HepG2 (cell line): ENCODE data around the gene NFS1. TPM values are rescaled to one million over a fixed set of nuclear protein-coding genes. Genes with fewer than 3 reads are reported as not detected.

Source experiments
- CCDC6 ChIP-seq: sonication (generic); formaldehyde crosslinking; IDR thresholded peaks from 2 replicates; pipeline ENCODE4 v1.8.1; 2022; ENCODE audit warnings: mild to moderate bottlenecking, missing genetic modification reagents, moderate library complexity
- E2F1 ChIP-seq: sonication (generic); formaldehyde crosslinking; IDR thresholded peaks from 2 replicates; pipeline ENCODE4 v1.5.0; 2020; ENCODE audit warnings: missing genetic modification reagents
- EED ChIP-seq: sonication (generic); formaldehyde crosslinking; IDR thresholded peaks from 2 replicates; pipeline ENCODE4 v1.5.0; 2020; ENCODE audit warnings: mild to moderate bottlenecking, missing genetic modification reagents
- KAT7 ChIP-seq: IDR thresholded peaks from 2 replicates; pipeline ENCODE4 v1.6.1; 2018; ENCODE audit warnings: borderline replicate concordance, missing compliant biosample characterization
- KAT8 ChIP-seq: IDR thresholded peaks from 2 replicates; pipeline ENCODE4 v1.6.1; 2016; ENCODE audit warnings: missing genetic modification reagents, missing compliant biosample characterization
- MLLT10 ChIP-seq: sonication (generic); formaldehyde crosslinking; IDR thresholded peaks from 2 replicates; pipeline ENCODE4 v1.4.0; 2020; ENCODE audit warnings: missing genetic modification reagents
- NFAT5 ChIP-seq: sonication (generic); formaldehyde crosslinking; IDR thresholded peaks from 2 replicates; pipeline ENCODE4 v1.4.0; 2020; ENCODE audit warnings: missing genetic modification reagents
- NFE2L1 ChIP-seq: sonication (generic); formaldehyde crosslinking; IDR thresholded peaks from 2 replicates; pipeline ENCODE4 v1.4.0; 2020; ENCODE audit warnings: missing genetic modification reagents, mild to moderate bottlenecking, borderline replicate concordance
- RFXAP ChIP-seq: sonication (generic); formaldehyde crosslinking; IDR thresholded peaks from 2 replicates; pipeline ENCODE4 v1.4.0; 2020; ENCODE audit warnings: missing genetic modification reagents, borderline replicate concordance
- SMAD9 ChIP-seq: sonication (generic); formaldehyde crosslinking; IDR thresholded peaks from 2 replicates; pipeline ENCODE4 v1.5.1; 2020; ENCODE audit warnings: mild to moderate bottlenecking, missing genetic modification reagents
- TRIM24 ChIP-seq: sonication (generic); formaldehyde crosslinking; IDR thresholded peaks from 2 replicates; pipeline ENCODE4 v1.8.0; 2022; ENCODE audit warnings: mild to moderate bottlenecking, missing genetic modification reagents
- ZBTB14 ChIP-seq: sonication (generic); formaldehyde crosslinking; IDR thresholded peaks from 2 replicates; pipeline ENCODE4 v1.4.0; 2020; ENCODE audit warnings: missing genetic modification reagents
- ZNF343 ChIP-seq: sonication (generic); formaldehyde crosslinking; IDR thresholded peaks from 2 replicates; pipeline ENCODE4 v1.4.0; 2020; ENCODE audit warnings: mild to moderate bottlenecking, missing genetic modification reagents
- ZNF567 ChIP-seq: sonication (generic); formaldehyde crosslinking; IDR thresholded peaks from 2 replicates; pipeline ENCODE4 v1.8.1; 2023; ENCODE audit warnings: mild to moderate bottlenecking, missing genetic modification reagents, borderline replicate concordance
- ZNF674 ChIP-seq: sonication (generic); formaldehyde crosslinking; IDR thresholded peaks from 2 replicates; pipeline ENCODE4 v1.5.0; 2020; ENCODE audit warnings: low read depth, mild to moderate bottlenecking, missing genetic modification reagents
- ZNF770 ChIP-seq: sonication (generic); formaldehyde crosslinking; IDR thresholded peaks from 2 replicates; pipeline ENCODE4 v1.5.0; 2020; ENCODE audit warnings: mild to moderate bottlenecking, missing genetic modification reagents
- polyA plus RNA-seq, 8 experiments: library from polyadenylated mRNA; depleted of rRNA in 3 of 8; stranded (reverse) in 7 of 8; unstranded in 1 of 8; fragments of >200 nt; fragmentation: Illumina TruSeq in 4 of 8; extraction: Trizol in 4 of 8; gene quantifications; 2 replicates each; pipeline versions ENCODE4 v1.2.1 to v1.2.3, GENCODE V29; 2011 to 2016; ENCODE audit warnings: low read depth in 4 of 8, missing spikeins in 1 of 8, mixed read lengths in 1 of 8; ENCODE audit not compliant: insufficient read depth in 1 of 8
- total RNA-seq, 5 experiments: library from RNA; depleted of rRNA; stranded (reverse); fragments of >200 nt; fragmentation: Illumina TruSeq; extraction: Trizol; gene quantifications; 2 replicates each; pipeline ENCODE4 v1.2.3, GENCODE V29; 2016; ENCODE audit warnings: low read depth in 1 of 5

The NFS1 gene
- total and polyA plus RNA-seq, 2 of the 13 experiments (the other 11 are each of a cell fraction or from before 2014, with no cell fraction given), result 65.9 to 88.1 TPM

GRCh38 chr20:35664466-35665206 is 34.5 kb downstream of the NFS1 start, which contains the start of the genes CPNE1 and RBM12 (continued):
- TF ChIP-seq ZNF770 (CRISPR knock-in tag) (peak; percentile 85), ZNF674 (CRISPR knock-in tag) (0 out of 2 replicates have a peak, but pooled peaks have one; percentile 7), NFE2L1 (CRISPR knock-in tag) (peak; percentile 83; the same call in 1 of the 2 replicates), EED (CRISPR knock-in tag) (peak; percentile 91; the same call in 1 of the 2 replicates), SMAD9 (CRISPR knock-in tag) (peak; percentile 95), KAT7 (CRISPR knock-in tag) (peak; percentile 99), MLLT10 (no peak), NFAT5 (CRISPR knock-in tag) (no peak; the same call in 1 of the 2 replicates), ZNF567 (CRISPR knock-in tag) (peak; percentile 94), ZNF343 (CRISPR knock-in tag) (peak; percentile 99), E2F1 (peak; percentile 80), TRIM24 (CRISPR knock-in tag) (no peak), KAT8 (peak; percentile 99), CCDC6 (CRISPR knock-in tag) (peak; percentile 98), RFXAP (CRISPR knock-in tag) (peak; percentile 88), ZBTB14 (CRISPR knock-in tag) (no peak; the same call in 1 of the 2 replicates)
